GM12875 (cell line): ENCODE measurements around the gene TRIM23.

Source experiments
- H3K4me3 ChIP-seq: one replicate; pipeline ENCODE4 v1.5.1; 2011; ENCODE audit warnings: low read depth, low read length, control low read depth
- TF ChIP-seq, protein P1 (sequence below): IDR thresholded peaks from 2 replicates; pipeline ENCODE4 v1.5.1; 2011; ENCODE audit warnings: low read depth, mild to moderate bottlenecking, control low read depth, inconsistent platforms, low read length, moderate library complexity, borderline replicate concordance; ENCODE audit not compliant: insufficient read depth

Gene TRIM23

DNA sequence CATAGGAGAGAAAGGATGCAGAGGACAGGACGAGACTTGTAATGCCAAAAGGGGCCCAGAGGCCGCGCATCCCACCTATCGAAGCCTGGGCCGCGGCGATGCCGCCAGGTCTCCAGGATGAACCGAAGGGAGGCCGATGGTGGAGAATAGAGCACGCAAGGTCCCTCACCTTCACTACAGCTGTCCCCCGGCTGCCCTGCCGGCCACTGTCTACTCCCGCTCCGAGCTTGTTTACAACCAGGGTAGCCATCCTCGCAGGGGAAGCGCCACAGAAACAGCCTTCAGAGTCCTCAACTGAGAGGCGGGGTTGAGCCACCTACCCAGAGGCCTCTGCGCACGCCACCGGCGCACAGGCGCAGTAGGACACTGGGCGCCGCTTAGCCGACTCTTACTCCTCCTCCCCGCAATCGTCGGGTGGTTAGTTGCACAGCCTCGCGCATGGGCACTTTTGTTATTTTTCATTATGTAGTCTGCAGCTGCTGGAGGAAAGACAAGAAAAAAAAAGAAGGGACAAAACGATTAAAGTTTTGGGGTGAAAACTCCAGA is at the start of gene TRIM23:
Gene TRIM23 (minus strand): TSS at position 309 of the 546 bp plus-strand sequence. CDS start 59 bp downstream, at position 250.
- peak within 1 kb of the TSS; percentile 86 for H3K4me3 ChIP-seq
- TF ChIP-seq, protein P1, sequence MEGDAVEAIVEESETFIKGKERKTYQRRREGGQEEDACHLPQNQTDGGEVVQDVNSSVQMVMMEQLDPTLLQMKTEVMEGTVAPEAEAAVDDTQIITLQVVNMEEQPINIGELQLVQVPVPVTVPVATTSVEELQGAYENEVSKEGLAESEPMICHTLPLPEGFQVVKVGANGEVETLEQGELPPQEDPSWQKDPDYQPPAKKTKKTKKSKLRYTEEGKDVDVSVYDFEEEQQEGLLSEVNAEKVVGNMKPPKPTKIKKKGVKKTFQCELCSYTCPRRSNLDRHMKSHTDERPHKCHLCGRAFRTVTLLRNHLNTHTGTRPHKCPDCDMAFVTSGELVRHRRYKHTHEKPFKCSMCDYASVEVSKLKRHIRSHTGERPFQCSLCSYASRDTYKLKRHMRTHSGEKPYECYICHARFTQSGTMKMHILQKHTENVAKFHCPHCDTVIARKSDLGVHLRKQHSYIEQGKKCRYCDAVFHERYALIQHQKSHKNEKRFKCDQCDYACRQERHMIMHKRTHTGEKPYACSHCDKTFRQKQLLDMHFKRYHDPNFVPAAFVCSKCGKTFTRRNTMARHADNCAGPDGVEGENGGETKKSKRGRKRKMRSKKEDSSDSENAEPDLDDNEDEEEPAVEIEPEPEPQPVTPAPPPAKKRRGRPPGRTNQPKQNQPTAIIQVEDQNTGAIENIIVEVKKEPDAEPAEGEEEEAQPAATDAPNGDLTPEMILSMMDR: 0 out of 2 replicates have a peak, but pooled peaks have one; percentile 2

DNA sequence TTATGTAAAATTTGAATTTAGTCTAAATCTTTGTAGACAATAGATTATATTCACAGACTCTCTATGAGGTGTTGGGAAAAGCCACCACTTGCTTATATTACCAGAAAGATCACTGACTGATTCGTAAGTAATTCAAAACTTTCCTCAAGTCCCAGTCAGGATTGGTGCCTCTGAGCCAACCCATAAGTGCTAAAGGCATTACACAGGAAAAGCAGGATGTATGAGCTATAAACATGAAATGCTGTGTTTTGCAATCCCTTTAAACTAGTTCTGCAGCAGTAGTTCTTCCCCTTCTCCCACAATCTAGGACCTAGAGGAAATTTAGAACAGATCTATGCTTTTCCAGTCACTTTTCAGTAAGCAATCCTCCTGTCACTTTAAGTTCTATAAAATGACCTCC is 48.7 kb upstream of the TRIM23 start:
- TF ChIP-seq, protein P1: no peak
- no peak overlapping the region for H3K4me3 ChIP-seq

DNA sequence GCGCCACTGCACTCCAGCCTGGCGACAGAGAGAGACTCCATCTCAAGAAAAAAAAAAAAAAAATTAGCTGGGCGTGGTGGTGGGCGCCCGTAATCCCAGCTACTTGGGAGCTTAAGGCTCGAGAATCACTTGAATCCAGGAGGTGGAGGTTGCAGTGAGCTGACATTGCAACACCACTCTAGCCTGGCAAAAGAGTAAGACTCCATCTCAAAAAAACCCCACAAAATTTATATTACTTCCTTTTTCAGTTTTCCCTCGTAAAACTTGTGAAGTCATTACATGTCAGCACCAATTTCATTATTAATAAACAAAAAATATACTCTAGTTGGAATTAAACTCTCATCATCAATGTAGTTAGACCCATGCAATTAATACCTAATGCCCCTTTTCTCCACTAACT is 44.6 kb upstream of the TRIM23 start:
- H3K4me3 ChIP-seq: no peak overlapping the region
- TF ChIP-seq, protein P1: no peak

DNA sequence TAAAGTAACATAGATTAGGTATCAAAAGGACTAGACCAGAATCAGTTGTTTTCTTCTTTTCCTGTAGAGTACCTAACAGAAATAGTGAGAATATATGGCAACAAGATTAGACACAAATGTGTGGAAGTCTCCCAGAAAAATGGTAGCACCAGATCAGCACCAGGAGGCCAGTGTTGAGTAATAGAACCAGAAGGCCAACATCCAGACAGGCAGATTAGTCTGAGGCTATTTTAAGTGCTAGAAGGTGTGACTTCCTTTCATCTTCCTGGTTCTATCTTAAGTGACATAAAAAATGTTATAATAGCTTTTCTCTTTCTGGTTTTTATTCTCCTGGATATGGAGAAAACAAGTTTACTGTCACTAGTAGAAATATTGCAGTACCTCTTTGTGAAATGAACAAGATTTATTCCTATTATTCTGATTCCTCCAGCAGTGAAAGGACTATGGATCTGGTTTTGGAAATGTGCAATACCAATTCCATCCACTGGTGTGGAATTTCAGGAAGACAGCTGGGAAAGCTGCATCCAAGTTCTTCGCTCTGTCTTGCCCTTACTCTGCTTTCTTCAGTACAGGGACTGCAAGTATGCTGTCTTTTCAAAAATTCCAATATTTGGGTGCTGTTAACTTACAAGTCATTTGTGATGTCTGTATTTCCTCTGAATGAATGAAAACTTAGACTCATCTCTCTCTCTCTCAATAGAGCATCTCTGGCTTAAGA is 39.8 kb upstream of the TRIM23 start:
- TF ChIP-seq, protein P1: peak; percentile 5; the same call in 1 of the 2 replicates
- H3K4me3 ChIP-seq: no peak overlapping the region

DNA sequence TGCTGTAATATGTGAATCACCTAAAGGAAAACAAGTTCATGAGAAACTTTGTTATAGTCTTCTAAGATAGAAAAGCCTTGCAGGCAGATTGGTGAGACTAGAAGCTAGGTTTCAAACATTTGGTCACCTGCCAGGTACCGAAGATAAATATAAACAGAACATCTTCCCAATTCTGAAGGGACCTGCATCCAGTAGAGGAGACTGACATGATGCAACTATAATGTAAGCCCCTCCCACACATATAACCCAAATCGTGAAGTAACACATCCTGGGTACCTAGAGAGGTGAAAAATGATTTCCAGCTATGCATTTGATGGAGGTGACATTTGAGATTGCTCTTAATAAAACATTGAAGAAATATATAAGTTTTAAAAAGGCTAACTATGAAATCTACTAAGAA is 30.6 kb upstream of the TRIM23 start:
- TF ChIP-seq, protein P1: no peak

DNA sequence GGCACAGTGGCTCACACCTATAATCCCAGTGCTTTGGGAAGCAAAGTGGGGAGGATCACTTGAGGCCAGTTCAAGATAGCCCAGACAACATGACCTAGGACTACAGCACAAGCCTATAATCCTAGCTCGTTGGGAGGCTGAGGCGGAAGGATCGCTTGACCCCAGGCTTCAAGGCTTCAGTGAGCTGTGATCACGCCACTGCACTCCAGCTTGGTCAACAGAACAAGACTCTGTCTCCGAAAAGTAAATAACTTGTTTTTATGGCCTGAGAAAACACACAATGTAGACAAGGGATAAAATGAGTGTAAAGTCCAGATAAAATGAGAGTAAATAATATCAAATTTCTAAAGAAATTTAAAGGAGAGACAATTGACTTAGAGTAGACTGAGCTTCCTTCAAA is 27.0 kb upstream of the TRIM23 start:
- TF ChIP-seq, protein P1: no peak
- H3K4me3 ChIP-seq: no peak overlapping the region

More for the DNA sequence above, 30.6 kb upstream of the TRIM23 start:
- H3K4me3 ChIP-seq: no peak overlapping the region

DNA sequence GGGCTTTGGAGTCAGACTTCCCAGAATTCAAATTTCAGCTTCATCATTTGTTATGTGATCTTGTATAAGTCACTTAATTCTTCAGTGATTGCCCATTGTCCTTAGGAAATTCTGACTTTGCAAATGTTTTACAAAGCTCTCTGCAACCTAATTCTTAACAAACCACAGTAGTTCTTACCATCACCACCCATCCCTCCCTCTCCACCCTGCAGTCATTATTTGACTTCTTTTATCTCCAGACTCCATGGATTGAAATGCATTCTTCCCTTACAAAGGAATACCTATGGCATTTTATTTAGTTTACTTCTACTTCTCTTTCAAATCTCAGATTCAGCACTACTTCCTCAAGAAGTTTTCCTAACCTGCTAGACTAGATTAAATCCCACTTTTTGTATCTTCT is 23.8 kb upstream of the TRIM23 start:
- H3K4me3 ChIP-seq: no peak overlapping the region
- TF ChIP-seq, protein P1: no peak
